Ovary (tissue), 3 donors: ENCODE data around the gene PCSK2.

Experiments
- POLR2A ChIP-seq: fragments of 450-650 bp; IDR thresholded peaks from one replicate; pipeline ENCODE4 v1.6.1; 2017; ENCODE audit warnings: antibody characterized with exemption, mild to moderate bottlenecking, moderate library complexity
- TF ChIP-seq, protein P1 (sequence below), 3 donors: fragments of 450-650 bp in 2 of 3; fragments of 200-600 bp in 1 of 3; IDR thresholded peaks; one replicate each; pipeline versions ENCODE4 v1.5.1 to v1.8.0; 2016 to 2022; ENCODE audit warnings: antibody characterized with exemption in 3 of 3, mild to moderate bottlenecking in 1 of 3
- donor health status: DM: no; HTN: no; CAD: no.

DNA sequence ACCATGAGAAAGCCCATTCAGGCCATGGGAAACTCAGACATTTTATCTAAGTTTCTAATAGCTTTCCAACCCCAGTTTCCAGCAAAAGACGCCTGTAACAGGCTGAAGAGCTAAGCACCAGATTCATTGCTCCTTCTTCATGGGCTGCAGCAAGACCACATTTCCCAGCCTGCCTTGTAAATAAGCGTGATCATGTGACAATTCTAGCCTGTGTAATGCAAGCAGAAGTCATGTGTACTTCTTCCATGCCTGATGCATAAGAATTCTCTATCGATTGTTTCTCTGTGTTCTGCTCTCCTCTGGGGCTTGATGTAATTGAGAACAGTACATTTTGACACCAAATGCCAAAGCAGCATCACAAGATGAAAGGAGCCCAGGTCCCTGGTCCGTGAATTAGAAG is 6.8 kb downstream of the PCSK2 start:
- TF ChIP-seq, protein P1, sequence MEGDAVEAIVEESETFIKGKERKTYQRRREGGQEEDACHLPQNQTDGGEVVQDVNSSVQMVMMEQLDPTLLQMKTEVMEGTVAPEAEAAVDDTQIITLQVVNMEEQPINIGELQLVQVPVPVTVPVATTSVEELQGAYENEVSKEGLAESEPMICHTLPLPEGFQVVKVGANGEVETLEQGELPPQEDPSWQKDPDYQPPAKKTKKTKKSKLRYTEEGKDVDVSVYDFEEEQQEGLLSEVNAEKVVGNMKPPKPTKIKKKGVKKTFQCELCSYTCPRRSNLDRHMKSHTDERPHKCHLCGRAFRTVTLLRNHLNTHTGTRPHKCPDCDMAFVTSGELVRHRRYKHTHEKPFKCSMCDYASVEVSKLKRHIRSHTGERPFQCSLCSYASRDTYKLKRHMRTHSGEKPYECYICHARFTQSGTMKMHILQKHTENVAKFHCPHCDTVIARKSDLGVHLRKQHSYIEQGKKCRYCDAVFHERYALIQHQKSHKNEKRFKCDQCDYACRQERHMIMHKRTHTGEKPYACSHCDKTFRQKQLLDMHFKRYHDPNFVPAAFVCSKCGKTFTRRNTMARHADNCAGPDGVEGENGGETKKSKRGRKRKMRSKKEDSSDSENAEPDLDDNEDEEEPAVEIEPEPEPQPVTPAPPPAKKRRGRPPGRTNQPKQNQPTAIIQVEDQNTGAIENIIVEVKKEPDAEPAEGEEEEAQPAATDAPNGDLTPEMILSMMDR (IDR thresholded peaks at IDR 0.05): no peak
- TF ChIP-seq POLR2A: no peak
